ENCODE results near the gene CD84.

DNA sequence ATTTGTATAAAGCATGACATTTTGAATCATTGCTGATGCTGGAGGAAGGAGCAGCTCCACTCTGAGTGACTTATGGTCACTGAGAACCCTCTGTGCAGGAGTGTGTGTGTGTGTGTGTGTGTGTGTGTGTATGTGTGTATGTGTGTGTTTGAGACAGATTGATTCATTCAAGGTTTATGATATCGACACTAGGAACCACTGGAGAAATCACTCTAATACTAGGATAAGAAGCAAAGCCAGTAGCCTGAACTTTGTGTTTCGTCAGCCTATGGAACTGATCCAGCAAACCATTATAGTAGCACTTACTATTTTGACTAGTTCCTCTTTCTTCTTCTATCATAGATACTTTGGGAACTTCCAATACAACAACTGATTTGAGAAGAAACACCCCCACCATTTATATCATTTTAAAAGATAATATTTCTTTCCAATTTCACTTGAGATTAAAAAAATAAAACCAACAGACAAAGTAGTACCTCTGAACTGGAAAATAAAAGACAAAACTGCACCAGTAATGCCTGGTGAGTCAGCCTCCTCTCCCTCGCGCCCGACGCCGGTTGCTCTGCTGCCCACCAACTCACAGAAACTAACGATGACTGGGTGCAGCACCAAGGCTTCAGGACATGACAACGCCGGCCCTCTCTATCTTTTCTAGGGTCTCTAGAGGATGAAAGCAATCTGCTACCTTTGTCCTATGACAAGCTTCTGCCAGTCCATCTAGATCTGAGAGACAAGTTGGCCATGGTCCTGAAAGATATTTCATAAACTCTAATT lies 46.6 kb upstream of the CD84 start:
- TF ChIP-seq, protein P1, sequence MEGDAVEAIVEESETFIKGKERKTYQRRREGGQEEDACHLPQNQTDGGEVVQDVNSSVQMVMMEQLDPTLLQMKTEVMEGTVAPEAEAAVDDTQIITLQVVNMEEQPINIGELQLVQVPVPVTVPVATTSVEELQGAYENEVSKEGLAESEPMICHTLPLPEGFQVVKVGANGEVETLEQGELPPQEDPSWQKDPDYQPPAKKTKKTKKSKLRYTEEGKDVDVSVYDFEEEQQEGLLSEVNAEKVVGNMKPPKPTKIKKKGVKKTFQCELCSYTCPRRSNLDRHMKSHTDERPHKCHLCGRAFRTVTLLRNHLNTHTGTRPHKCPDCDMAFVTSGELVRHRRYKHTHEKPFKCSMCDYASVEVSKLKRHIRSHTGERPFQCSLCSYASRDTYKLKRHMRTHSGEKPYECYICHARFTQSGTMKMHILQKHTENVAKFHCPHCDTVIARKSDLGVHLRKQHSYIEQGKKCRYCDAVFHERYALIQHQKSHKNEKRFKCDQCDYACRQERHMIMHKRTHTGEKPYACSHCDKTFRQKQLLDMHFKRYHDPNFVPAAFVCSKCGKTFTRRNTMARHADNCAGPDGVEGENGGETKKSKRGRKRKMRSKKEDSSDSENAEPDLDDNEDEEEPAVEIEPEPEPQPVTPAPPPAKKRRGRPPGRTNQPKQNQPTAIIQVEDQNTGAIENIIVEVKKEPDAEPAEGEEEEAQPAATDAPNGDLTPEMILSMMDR (IDR thresholded peaks at IDR 0.05), result no peak
- no peak for TF ChIP-seq POLR2AphosphoS5 (IDR thresholded peaks at IDR 0.05; ENCODE audit: insufficient read depth in 1 of 2, low read depth in 1 of 2)
